B cell (primary cell): ENCODE data around the gene LRRC14B.

Source experiments
- EZH2 ChIP-seq: IDR thresholded peaks from 2 replicates; pipeline ENCODE4 v1.6.1; 2012; ENCODE audit warnings: borderline replicate concordance, low read depth, mild to moderate bottlenecking, moderate library complexity, low read length; ENCODE audit not compliant: insufficient read depth, poor library complexity, severe bottlenecking
- TF ChIP-seq, protein P1 (sequence below): fragments of 200-600 bp; IDR thresholded peaks from one replicate; pipeline ENCODE4 v1.8.0; 2022; ENCODE audit warnings: antibody characterized with exemption, mild to moderate bottlenecking

DNA sequence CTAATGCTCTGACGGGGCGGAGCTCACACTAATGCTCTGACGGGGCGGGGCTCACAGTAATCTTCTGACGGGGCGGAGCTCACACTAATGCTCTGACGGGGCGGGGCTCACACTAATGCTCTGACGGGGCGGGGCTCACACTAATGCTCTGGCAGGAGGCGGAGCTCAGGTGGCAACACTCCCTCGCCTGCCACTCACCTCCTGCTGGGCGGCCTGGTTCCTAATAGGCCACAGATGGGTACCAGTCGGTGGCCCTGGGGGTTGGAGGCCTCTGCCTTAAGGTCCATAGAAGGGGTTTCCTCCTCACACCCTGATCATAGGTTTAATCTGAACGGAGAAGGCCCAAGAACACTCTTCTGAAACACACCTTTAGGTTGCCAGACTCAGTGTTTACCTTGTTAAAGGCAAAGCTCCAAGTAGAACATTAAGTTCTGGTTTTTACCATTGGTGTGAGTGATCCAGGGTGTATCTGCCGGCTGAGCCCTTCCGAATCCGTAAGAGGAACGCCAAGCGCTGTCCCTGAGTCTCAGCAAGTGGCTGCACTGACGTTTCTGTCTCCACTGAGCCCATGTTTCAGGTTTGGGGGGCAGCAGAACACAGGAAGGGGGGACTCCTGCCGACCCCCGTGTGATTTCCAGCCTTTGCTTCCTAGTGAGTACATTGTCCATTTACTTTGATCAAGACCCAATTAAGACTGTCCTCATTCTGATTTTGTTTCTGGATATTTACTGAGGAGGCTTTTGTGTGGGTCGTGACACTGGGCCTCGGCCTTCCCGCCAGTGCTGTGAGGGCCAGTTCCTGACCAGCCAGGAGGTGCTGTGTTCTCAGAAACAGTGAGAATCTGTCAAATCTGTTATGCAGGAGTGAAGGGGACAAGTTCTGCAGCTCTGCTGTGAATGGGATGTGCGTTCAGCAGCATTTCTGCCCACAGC is 24.6 kb upstream of the LRRC14B start:
- TF ChIP-seq EZH2 = no peak
- TF ChIP-seq, protein P1, sequence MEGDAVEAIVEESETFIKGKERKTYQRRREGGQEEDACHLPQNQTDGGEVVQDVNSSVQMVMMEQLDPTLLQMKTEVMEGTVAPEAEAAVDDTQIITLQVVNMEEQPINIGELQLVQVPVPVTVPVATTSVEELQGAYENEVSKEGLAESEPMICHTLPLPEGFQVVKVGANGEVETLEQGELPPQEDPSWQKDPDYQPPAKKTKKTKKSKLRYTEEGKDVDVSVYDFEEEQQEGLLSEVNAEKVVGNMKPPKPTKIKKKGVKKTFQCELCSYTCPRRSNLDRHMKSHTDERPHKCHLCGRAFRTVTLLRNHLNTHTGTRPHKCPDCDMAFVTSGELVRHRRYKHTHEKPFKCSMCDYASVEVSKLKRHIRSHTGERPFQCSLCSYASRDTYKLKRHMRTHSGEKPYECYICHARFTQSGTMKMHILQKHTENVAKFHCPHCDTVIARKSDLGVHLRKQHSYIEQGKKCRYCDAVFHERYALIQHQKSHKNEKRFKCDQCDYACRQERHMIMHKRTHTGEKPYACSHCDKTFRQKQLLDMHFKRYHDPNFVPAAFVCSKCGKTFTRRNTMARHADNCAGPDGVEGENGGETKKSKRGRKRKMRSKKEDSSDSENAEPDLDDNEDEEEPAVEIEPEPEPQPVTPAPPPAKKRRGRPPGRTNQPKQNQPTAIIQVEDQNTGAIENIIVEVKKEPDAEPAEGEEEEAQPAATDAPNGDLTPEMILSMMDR = no peak
